Dendritic cell treated with granulocyte-macrophage colony-stimulating factor and Interleukin-4, amounts not matched to agents 40 ng/mL and 50 ng/mL, for 4 days (primary cell): Measurements from ENCODE around the gene MST1.

Experiments
- H3K27ac Mint-ChIP-seq: one replicate; pipeline ENCODE4 v1.8.0; 2022; ENCODE audit warnings: mild to moderate bottlenecking, mixed read lengths
- H3K27me3 Mint-ChIP-seq: one replicate; pipeline ENCODE4 v1.8.0; 2022; ENCODE audit warnings: mild to moderate bottlenecking, mixed read lengths
- H3K36me3 Mint-ChIP-seq: one replicate; pipeline ENCODE4 v1.8.0; 2022; ENCODE audit warnings: low read depth, mixed read lengths
- H3K4me1 Mint-ChIP-seq: one replicate; pipeline ENCODE4 v1.8.0; 2022; ENCODE audit warnings: low read depth, mixed read lengths
- H3K4me3 Mint-ChIP-seq: one replicate; pipeline ENCODE4 v1.8.0; 2022; ENCODE audit warnings: mild to moderate bottlenecking, moderate library complexity, mixed read lengths
- H3K9me3 Mint-ChIP-seq: one replicate; pipeline ENCODE4 v1.8.0; 2022; ENCODE audit warnings: mixed read lengths
- intact Hi-C: fragments of 100-400 bp; cut with micrococcal nuclease; formaldehyde crosslinking; loops from one replicate; pipeline ENCODE4 v1.15.0; 2022

The MST1 gene

GRCh38 chr3:49670940-49671290, 18.4 kb downstream of the MST1 start:
- Mint-ChIP-seq H3K4me3 (no peak overlapping the region), H3K27me3 (peaks cover 22% of the 10 kb centered on the region), H3K4me1 (peaks cover 31% of the 10 kb centered on the region), H3K27ac (no peak overlapping the region), H3K9me3 (no peaks in the 10 kb centered on the region), H3K36me3 (peaks cover 22% of the 10 kb centered on the region)
- intact Hi-C loops, result loop anchor here (1.0 to 5.0 kb wide), 2 partner anchors 132 to 199 kb away; partner anchors contain the start of gene DAG1

GRCh38 chr3:49669352-49669751, 19.9 kb downstream of the MST1 start:
- Mint-ChIP-seq H3K4me1 (peaks cover 23% of the 10 kb centered on the region), H3K9me3 (no peaks in the 10 kb centered on the region), H3K27me3 (peaks cover 22% of the 10 kb centered on the region), H3K27ac (no peak overlapping the region), H3K36me3 (peaks cover 12% of the 10 kb centered on the region), H3K4me3 (no peak overlapping the region)
- intact Hi-C loops, result no loop called here

- intact Hi-C loops, result no loop called here
- peaks cover 7% of the 10 kb centered on the region for H3K36me3 Mint-ChIP-seq
- H3K4me3 Mint-ChIP-seq, result no peak overlapping the region
- peaks cover 25% of the 10 kb centered on the region for H3K4me1 Mint-ChIP-seq
- H3K27ac Mint-ChIP-seq, result no peak overlapping the region
- H3K27me3 Mint-ChIP-seq, result peaks cover 22% of the 10 kb centered on the region
- H3K9me3 Mint-ChIP-seq, result no peaks in the 10 kb centered on the region
Measured at GRCh38 chr3:49668861-49669260, 20.4 kb downstream of the MST1 start.

- peaks cover 22% of the 10 kb centered on the region for H3K27me3 Mint-ChIP-seq
- intact Hi-C loops, result no loop called here
Measured at GRCh38 chr3:49668414-49668797, 20.9 kb downstream of the MST1 start.

GRCh38 chr3:49667701-49668413, 21.4 kb downstream of the MST1 start:
- Mint-ChIP-seq H3K27me3 (peaks cover 22% of the 10 kb centered on the region), H3K9me3 (no peaks in the 10 kb centered on the region), H3K36me3 (no peaks in the 10 kb centered on the region), H3K27ac (no peak overlapping the region), H3K4me3 (no peak overlapping the region), H3K4me1 (peaks cover 18% of the 10 kb centered on the region)
- intact Hi-C loops, result no loop called here

More at GRCh38 chr3:49668414-49668797, 20.9 kb downstream of the MST1 start:
- Mint-ChIP-seq H3K27ac (no peak overlapping the region), H3K9me3 (no peaks in the 10 kb centered on the region), H3K36me3 (peaks cover 2% of the 10 kb centered on the region), H3K4me3 (no peak overlapping the region), H3K4me1 (peaks cover 21% of the 10 kb centered on the region)

- H3K4me1 Mint-ChIP-seq, result peaks cover 12% of the 10 kb centered on the region
- peaks cover 22% of the 10 kb centered on the region for H3K27me3 Mint-ChIP-seq
- H3K27ac Mint-ChIP-seq, result no peak overlapping the region
- H3K4me3 Mint-ChIP-seq, result no peak overlapping the region
- H3K9me3 Mint-ChIP-seq, result no peaks in the 10 kb centered on the region
- no peaks in the 10 kb centered on the region for H3K36me3 Mint-ChIP-seq
- intact Hi-C loops, result no loop called here
Measured at GRCh38 chr3:49666592-49666991, 22.7 kb downstream of the MST1 start.

GRCh38 chr3:49665822-49666519, 23.3 kb downstream of the MST1 start:
- no peak overlapping the region for H3K27ac Mint-ChIP-seq
- H3K4me1 Mint-ChIP-seq, result peaks cover 12% of the 10 kb centered on the region
- intact Hi-C loops, result no loop called here
- no peaks in the 10 kb centered on the region for H3K9me3 Mint-ChIP-seq
- H3K36me3 Mint-ChIP-seq, result no peaks in the 10 kb centered on the region
- H3K27me3 Mint-ChIP-seq, result peaks cover 19% of the 10 kb centered on the region
- no peak overlapping the region for H3K4me3 Mint-ChIP-seq

GRCh38 chr3:49664300-49664699, 25.0 kb downstream of the MST1 start:
- Mint-ChIP-seq H3K27ac (no peak overlapping the region), H3K4me1 (peaks cover 12% of the 10 kb centered on the region), H3K9me3 (no peaks in the 10 kb centered on the region), H3K27me3 (peaks cover 11% of the 10 kb centered on the region), H3K4me3 (no peak overlapping the region), H3K36me3 (no peaks in the 10 kb centered on the region)
- intact Hi-C loops, result no loop called here

GRCh38 chr3:49663831-49664230, 25.4 kb downstream of the MST1 start:
- no peaks in the 10 kb centered on the region for H3K9me3 Mint-ChIP-seq
- no peaks in the 10 kb centered on the region for H3K36me3 Mint-ChIP-seq
- peaks cover 8% of the 10 kb centered on the region for H3K27me3 Mint-ChIP-seq
- no peak overlapping the region for H3K27ac Mint-ChIP-seq
- H3K4me3 Mint-ChIP-seq, result no peak overlapping the region
- intact Hi-C loops, result no loop called here
- H3K4me1 Mint-ChIP-seq, result peaks cover 12% of the 10 kb centered on the region

GRCh38 chr3:49662720-49663413, 26.4 kb downstream of the MST1 start:
- H3K4me3 Mint-ChIP-seq, result no peak overlapping the region
- H3K36me3 Mint-ChIP-seq, result no peaks in the 10 kb centered on the region
- intact Hi-C loops, result no loop called here
- H3K9me3 Mint-ChIP-seq, result no peaks in the 10 kb centered on the region
- no peak overlapping the region for H3K27ac Mint-ChIP-seq
- peaks cover 12% of the 10 kb centered on the region for H3K4me1 Mint-ChIP-seq
- no peaks in the 10 kb centered on the region for H3K27me3 Mint-ChIP-seq

GRCh38 chr3:49662021-49662420, 27.3 kb downstream of the MST1 start:
- peaks cover 2% of the 10 kb centered on the region for H3K27me3 Mint-ChIP-seq
- no peak overlapping the region for H3K4me3 Mint-ChIP-seq
- peaks cover 12% of the 10 kb centered on the region for H3K4me1 Mint-ChIP-seq
- intact Hi-C loops, result no loop called here
- H3K36me3 Mint-ChIP-seq, result no peaks in the 10 kb centered on the region
- H3K27ac Mint-ChIP-seq, result no peak overlapping the region
- H3K9me3 Mint-ChIP-seq, result no peaks in the 10 kb centered on the region

- peaks cover 6% of the 10 kb centered on the region for H3K27me3 Mint-ChIP-seq
- intact Hi-C loops, result no loop called here
- no peak overlapping the region for H3K4me3 Mint-ChIP-seq
- peaks cover 15% of the 10 kb centered on the region for H3K4me1 Mint-ChIP-seq
- H3K9me3 Mint-ChIP-seq, result no peaks in the 10 kb centered on the region
- H3K36me3 Mint-ChIP-seq, result no peaks in the 10 kb centered on the region
- H3K27ac Mint-ChIP-seq, result no peak overlapping the region
Measured at GRCh38 chr3:49661281-49661680, 28.0 kb downstream of the MST1 start.

- H3K27me3 Mint-ChIP-seq, result peaks cover 6% of the 10 kb centered on the region
Measured at GRCh38 chr3:49659756-49660155, 29.5 kb downstream of the MST1 start.

GRCh38 chr3:49658711-49659110, 30.6 kb downstream of the MST1 start:
- Mint-ChIP-seq H3K4me3 (no peak overlapping the region), H3K9me3 (no peaks in the 10 kb centered on the region), H3K4me1 (peaks cover 5% of the 10 kb centered on the region), H3K27me3 (peaks cover 6% of the 10 kb centered on the region), H3K36me3 (no peaks in the 10 kb centered on the region), H3K27ac (no peak overlapping the region)
- intact Hi-C loops, result no loop called here

More at GRCh38 chr3:49659756-49660155, 29.5 kb downstream of the MST1 start:
- Mint-ChIP-seq H3K4me1 (peaks cover 11% of the 10 kb centered on the region), H3K36me3 (no peaks in the 10 kb centered on the region), H3K9me3 (no peaks in the 10 kb centered on the region), H3K4me3 (no peak overlapping the region), H3K27ac (no peak overlapping the region)
- intact Hi-C loops, result no loop called here
